ENCODE measurements around the gene SHF.
"Not testable (repeated sequence)": the region's sequence is repeated elsewhere in the genome, so short reads cannot be mapped to it uniquely, and the experiment has no call there.

Gene SHF, protein sequence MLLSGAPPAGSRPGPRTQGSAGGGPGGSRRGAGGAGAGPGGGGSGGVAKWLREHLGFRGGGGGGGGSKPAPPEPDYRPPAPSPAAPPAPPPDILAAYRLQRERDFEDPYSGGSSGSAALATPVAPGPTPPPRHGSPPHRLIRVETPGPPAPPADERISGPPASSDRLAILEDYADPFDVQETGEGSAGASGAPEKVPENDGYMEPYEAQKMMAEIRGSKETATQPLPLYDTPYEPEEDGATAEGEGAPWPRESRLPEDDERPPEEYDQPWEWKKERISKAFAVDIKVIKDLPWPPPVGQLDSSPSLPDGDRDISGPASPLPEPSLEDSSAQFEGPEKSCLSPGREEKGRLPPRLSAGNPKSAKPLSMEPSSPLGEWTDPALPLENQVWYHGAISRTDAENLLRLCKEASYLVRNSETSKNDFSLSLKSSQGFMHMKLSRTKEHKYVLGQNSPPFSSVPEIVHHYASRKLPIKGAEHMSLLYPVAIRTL

DNA sequence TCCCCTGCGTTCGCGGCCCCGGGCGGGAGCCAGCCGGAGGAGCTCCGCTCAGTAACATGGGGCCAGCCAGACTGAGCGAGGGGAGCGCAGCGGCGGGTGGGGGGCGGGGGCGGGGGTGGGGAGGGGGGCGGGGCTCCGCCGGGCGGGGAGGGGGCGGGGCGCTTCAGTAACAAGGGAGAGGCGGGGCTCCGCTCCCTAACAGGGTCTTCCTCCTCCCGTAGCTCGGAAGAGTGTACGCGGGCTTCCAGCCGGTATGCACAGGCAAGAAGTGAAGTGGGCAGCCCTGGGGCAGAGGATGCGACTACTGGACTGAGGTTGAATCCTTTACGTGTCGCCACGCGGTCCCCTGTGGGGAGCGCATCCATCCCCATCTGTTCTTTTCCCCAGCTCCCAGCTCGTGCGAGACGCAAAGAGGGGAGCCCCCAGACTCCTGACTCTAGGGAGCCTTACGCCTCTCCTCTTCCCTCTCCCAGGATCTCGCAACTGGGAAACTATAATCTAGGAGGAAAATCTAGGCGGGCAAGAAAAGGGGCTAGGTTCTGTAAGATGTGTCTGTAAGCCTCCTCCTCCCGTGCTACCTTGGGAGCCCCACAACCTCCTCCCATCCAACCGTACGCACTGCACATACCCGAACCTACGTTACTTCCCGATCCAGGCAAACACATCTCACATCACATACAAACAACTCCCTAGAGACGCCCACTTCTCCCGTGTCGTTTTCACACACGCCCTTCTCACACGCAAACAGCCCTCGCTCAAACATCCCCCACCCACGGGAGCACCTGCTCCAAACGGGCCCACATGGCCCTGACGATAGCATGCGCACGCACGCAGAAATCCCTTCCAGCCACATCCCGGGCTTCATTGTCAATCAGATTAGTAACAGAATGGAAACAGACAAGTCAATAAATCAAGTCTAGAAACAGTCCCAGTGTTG is at the start of gene SHF:
Gene SHF, minus strand, starts transcription at position 73 of the 937 bp plus-strand sequence. Its CDS starts 15 bp downstream, at position 58.
- peak in 2 of 3 donors; percentile 66 to 73 for DNase-seq (ENCODE audit: low read depth in 2 of 3, low spot score in 1 of 3)

DNA sequence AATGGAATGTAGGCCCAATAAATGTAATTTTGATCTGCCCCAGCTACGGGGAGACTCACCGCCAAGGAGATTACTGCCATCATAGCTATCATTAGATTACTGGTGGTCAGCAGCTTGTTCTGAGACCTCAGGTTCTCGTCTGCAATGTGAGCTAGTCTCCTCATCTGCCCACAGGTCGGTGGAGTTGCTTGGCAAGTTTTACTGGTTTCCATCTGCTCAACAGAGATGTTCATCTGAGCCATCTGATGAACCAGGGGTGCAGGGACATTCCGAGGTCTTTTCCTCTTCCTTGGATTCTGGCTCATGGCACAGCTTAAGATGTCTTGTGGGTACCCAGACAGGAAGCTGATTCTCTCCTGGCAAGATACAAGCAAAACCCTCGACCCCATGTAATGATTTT is 49.0 kb upstream of the SHF start:
- DNase-seq (ENCODE audit: low read depth in 2 of 3, low spot score in 1 of 3), result not testable (repeated sequence)

GRCh38 chr15:45234562-45235235 is 46.9 kb upstream of the SHF start:
- no peak for DNase-seq (ENCODE audit: low read depth in 2 of 3, low spot score in 1 of 3)

DNA sequence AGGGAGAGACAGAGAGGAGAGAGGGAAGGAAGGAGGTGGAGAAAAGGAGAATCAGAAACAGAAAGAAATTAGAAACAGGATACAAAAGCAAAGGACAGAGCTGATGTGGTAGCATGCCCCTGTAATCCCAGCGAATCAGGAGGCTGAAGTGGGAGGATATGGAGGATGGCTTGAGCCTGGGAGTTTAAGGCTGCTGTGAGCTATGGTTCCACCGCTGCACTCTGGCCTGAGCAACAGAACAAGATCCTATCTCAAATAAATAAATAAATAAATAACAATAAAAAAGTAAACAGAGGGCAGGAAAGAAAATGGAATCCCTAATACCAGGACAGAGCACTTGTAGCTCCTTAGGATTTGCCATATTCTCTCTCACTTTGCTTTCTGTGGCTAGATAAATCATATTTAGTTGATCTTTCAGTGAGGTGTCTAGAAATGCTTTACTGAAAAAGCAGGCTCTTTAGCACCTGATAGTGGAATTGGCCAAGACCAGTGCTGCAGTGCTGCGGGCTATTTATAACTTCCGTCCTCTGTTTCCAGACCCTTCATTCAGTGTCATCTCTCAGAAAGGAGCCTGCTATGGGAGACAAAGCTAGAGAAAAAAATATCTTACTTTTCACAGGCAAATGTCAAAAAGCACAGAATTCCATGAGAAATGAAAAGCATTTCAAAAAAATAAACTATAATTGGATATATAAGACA is 44.2 kb upstream of the SHF start:
- DNase-seq (ENCODE audit: low read depth in 2 of 3, low spot score in 1 of 3), result no peak

DNA sequence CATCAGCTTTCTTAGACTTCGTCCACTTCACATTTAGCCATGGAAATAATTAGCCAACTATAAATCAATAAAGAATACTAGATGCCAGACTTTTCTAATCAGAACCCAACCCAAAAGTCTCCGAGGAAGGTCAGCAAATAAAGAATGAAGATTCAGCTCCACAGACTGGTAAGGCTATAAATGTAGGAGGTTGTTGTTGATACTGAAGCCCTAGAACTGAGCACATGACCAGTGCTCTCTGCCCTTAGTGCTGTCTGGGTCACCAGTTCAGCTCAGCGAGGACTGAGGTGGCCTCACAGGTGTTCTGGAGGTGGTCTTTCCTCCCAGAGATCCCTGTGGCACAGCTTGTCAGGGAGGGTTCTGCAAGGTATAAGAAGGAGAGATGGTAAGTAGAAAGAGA is 43.4 kb upstream of the SHF start:
- no peak for DNase-seq (ENCODE audit: low read depth in 2 of 3, low spot score in 1 of 3)

DNA sequence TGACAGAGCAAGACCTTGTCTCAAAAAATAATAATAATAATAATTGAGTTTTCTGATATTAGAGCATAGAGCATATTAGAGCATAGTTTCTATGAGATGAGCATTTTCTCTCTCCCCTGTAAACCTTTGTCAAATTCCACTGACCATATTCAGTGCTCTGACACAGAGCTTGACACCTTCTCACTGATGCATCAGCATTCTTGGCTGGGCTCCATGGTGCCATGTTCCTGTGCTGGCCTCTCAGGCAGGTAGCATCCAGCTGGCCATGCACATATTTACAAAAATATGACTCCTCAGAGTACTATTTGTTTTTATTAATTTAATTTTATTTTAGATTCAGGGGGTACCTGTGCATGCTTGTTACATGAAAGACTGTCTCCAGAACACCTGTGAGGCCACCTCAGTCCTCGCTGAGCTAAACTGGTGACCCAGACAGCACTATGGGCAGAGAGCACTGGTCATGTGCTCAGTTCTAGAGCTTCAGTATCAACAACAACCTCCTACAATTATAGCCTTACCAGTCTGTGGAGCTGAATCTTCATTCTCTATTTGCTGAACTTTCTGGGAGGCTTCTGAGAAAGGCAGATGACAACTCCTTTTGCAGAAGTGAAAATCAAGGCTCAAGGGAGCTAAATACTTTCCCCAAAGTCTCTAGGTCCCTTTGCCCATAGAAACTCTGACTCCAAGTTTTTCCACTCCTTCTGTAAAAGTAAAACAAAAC is 42.6 kb upstream of the SHF start:
- DNase-seq (ENCODE audit: low read depth in 2 of 3, low spot score in 1 of 3), result no peak

DNA sequence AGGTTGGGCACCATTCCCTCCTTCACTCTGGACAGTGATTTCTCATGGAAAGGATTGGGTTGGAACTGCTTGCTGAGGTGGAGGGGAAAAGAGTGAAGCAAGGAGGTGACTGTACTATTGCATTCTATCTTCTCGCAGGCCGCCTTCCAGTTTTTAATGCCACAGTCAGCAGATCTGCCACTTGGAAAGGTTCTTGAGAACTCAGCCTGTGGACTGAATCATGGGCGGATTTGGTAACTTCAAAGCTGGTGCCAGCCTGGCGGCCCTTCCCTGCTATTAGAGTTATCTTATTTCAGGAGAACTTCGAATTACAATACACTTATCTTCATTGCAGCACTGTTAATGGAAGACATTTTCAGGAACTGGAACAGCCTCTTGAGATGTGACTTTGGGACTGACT is 41.2 kb upstream of the SHF start:
- no peak for DNase-seq (ENCODE audit: low read depth in 2 of 3, low spot score in 1 of 3)

DNA sequence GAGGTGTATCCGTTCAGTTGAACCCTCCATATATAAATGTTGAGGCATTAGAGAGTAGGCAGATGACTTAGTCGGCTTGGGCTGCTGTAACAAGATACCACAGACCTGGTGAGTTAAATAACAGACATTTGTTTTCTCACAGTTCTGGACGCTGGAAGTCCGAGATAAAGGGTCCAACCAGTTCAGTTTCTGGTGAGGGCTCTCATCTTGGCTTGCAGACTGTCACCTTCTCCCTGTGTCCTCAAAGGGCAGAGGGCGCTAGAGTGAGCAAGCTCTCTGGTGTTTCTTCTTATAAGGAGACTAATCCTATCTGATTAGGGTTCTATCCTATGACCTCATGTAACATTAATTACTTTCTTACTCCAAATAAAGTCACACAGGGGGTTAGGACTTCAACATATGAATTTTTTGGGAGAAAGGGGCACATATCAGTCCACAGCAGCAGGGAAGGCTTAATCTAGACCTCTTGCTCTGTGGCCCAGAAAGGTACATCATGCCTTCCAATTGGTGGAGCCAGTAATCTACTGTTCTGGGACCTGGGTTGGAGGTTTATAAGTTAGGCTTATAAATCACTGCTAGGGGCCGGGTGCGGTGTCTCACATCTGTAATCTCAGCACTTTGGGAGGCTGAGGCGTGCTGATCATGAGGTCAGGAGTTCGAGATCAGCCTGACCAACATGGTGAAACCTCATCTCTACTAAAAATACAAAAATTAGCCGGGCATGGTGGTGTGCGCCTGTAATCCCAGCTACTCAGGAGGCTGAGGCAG is 37.9 kb upstream of the SHF start:
- no peak for DNase-seq (ENCODE audit: low read depth in 2 of 3, low spot score in 1 of 3)

DNA sequence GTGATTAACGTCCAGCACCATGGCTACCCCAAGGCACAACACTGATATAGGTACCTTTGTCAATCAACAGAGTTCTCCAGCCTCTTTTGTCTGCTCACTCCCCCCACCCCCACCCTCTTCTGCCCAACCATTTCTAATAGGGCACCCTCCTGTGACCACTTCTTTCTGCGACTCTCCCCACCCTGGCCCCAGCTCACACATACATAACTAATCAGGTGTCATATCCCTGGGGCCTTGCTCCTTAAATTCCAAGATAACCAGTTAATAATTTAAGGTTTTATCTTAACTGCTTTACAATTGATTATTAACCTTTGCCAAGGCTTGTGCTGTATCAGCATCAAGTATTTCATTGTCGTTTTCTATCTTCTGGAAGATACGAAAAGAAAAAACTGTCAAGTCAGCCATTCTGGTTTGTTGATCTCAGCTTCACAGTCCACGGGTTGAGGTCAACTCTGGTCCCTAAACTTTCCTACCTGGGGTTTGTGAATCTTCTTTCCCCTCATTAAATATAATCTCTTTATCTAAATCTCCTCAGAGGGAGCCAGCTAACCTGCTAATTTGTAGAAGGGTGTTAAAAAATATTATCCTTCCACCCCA is 37.0 kb upstream of the SHF start:
- DNase-seq (ENCODE audit: low read depth in 2 of 3, low spot score in 1 of 3), result no peak

DNA sequence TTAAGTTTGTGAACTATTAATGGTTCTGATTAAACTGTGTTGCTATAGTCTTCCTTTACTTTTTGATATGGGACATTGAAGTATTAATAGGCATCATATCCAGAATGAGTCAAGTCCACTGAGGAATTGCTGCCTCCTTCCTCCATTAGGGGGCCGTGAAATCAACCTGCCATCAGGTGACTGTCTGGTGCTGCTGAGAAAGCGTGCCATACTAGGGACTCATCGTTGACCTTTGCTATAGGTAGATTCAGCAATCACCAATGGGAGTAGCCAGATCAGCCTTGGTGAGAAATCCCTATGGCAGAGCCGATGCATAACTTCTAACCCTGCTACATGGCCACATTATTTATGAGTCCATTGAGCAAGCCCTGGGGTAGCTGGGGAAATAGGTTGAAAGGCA is 34.2 kb upstream of the SHF start:
- no peak for DNase-seq (ENCODE audit: low read depth in 2 of 3, low spot score in 1 of 3)

DNA sequence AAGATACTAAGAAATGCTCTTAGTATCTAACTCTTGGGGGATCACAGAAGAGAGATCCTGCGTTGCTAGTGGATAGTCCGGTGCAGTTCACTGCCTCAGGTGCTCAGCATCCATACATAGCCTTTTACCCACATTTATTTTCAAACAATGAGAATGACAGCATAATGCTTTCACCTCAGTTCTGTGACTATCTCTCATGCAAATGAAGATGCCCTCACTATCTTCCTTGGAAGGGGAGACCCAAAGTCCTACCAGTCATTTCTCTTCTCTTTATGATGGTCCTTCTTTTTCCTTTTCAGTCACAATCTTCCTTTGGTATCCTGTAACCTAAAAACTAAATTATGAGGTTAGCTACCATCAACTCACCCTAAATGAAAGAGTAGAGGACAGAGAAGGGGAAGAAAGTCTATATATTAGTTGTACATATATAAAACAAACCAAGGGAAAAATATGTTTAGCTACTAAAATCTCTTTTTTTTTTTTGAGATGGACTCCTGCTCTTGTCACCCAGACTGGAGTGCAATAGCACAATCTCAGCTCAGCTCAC is 33.4 kb upstream of the SHF start:
- DNase-seq (ENCODE audit: low read depth in 2 of 3, low spot score in 1 of 3), result no peak

GRCh38 chr15:45212493-45212892 is 24.7 kb upstream of the SHF start:
- DNase-seq (ENCODE audit: low read depth in 2 of 3, low spot score in 1 of 3), result no peak

- peak in 2 of 3 donors; percentile 60 to 77 for DNase-seq (ENCODE audit: low read depth in 2 of 3, low spot score in 1 of 3)
Observed at GRCh38 chr15:45205192-45205591, 17.4 kb upstream of the SHF start.

DNA sequence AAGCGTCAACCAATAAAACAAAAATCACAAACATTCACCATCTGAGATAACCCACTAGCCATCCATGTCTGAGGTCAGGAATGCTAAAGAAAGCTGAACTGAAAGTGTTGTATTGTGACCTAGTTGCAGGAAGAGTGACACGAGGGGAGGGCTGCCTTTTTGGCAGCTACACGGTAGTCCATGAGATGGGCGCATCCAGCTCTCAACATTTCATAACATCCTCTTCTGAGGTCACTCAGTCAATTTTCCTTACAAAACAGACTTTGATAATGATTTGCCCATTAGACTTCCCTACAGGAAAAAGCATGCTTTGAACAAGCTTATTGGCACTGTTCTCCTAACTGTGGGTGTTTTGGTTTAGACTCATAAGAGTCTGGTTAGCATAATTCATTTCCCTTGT is 15.4 kb upstream of the SHF start:
- no peak for DNase-seq (ENCODE audit: low read depth in 2 of 3, low spot score in 1 of 3)

DNA sequence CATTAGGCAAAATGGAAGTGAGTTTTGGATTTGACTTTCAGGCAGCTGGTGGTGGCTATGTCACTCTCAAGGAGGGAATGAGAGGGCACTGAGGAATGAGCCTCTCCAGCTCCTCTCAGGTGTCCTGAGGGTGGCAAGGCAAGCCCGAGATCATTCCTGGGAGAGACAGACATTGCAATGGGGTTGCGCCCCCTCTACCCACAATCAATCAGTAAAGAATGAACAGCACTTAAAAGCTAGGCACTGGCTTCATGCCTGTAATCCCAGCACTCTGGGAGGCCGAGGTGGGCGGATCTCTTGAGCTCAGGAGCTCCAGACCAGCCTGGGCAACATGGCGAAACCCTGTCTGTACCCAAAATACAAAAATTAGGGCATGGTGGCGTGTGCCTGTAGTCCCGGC is 14.1 kb upstream of the SHF start:
- no peak for DNase-seq (ENCODE audit: low read depth in 2 of 3, low spot score in 1 of 3)

GRCh38 chr15:45201557-45201859 is 13.7 kb upstream of the SHF start:
- no peak for DNase-seq (ENCODE audit: low read depth in 2 of 3, low spot score in 1 of 3)

- DNase-seq (ENCODE audit: low read depth in 2 of 3, low spot score in 1 of 3), result peak; percentile 77 to 89 (median 81)
Observed at GRCh38 chr15:45200799-45201556, 13.2 kb upstream of the SHF start.

Data from stimulated activated CD4-positive, alpha-beta T cell treated with anti-CD3 and anti-CD28 coated beads, Interleukin-12 subunit alpha, Interleukin-12 subunit beta, amount 100 ng/mL, for 48 hours (primary cell).